Stimulated activated CD4-positive, alpha-beta T cell treated with anti-CD3 and anti-CD28 coated beads, Interleukin-12 subunit alpha, Interleukin-12 subunit beta, amount 100 ng/mL, for 48 hours (primary cell): ENCODE measurements around the gene DQX1.
"Not testable (repeated sequence)": the region's sequence is repeated elsewhere in the genome, so short reads cannot be mapped to it uniquely, and the experiment has no call there.

Experiments used
- DNase-seq, 3 donors: peaks; one replicate each; pipeline ENCODE4 v3.0.0-alpha.2; 2020; ENCODE audit warnings: low read depth in 2 of 3, low spot score in 1 of 3

Gene DQX1

DNA sequence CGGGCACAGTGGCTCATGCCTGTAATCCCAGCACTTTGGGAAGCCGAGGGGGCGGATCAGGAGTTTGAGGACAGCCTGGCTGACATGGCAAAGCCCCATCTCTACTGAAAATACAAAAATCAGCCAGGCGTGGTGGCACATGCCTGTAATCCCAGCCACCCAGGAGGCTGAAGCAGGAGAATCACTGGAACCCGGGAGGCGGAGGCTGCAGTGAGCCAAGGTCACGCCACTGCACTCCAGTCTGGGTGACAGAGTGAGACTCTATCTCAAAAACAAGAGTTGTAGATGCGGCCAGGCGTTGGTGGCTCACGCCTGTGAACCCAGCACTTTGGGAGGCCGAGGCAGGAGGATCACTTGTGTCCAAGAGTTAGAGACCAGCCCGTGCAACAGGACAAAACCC, 55.3 kb downstream of the DQX1 start:
- not testable (repeated sequence) for DNase-seq
